K562 (cell line): ENCODE data around the gene C2orf42. TPM values are rescaled to one million over a fixed set of nuclear protein-coding genes. Genes with fewer than 3 reads are reported as not detected.

ENCODE experiments used
- ATAC-seq: fragments of 200-7000 bp; cut with Tn5 transposase; 3 replicates; pipeline ENCODE4 v1.9.1; 2020; ENCODE audit warnings: moderate library complexity
- BruUV-seq: library from RNA; stranded (reverse); fragments of 400-500 nt; replicated peaks from 2 replicates; lab custom pipeline; 2021; lab: Mats Ljungman, UMichigan
- CTCF ChIA-PET: fragments of 300-600 bp; formaldehyde crosslinking; extraction: SDS; loops from one replicate; lab custom pipeline; 2021; ENCODE audit warnings: low intra/inter-chr PET ratio; lab: Yijun Ruan, JAX
- POLR2A ChIA-PET: fragments of 300-600, 350-650 bp; sonication (Branson Sonifier 250); formaldehyde crosslinking; extraction: SDS; loops from one replicate; lab custom pipeline; 2021; ENCODE audit warnings: antibody characterized with exemption, inconsistent platforms; lab: Yijun Ruan, JAX
- DNase-seq, 4 experiments: peaks; one replicate each; pipeline versions ENCODE4 v3.0.0 to v3.0.0-alpha.2; 2011 to 2018; ENCODE audit warnings: low spot score in 3 of 4, mixed read lengths in 3 of 4; ENCODE audit errors: extremely low read depth in 1 of 4
- FAIRE-seq: peaks from 2 replicates; lab custom pipeline; 2011; peaks lifted over from hg19 to GRCh38; lab: Jason Lieb, UNC
- H2AFZ ChIP-seq: 2 replicates; pipeline ENCODE4 v1.6.0; 2011; ENCODE audit warnings: low read depth, low read length, control low read depth, inconsistent platforms
- H3K27ac ChIP-seq: fragments of 200-600 bp; 3 replicates; pipeline ENCODE4 v1.8.0; 2011; ENCODE audit warnings: low read depth, mild to moderate bottlenecking, control low read depth, inconsistent platforms, low read length, moderate library complexity, mixed read lengths; ENCODE audit errors: extremely low read depth
- H3K27me3 ChIP-seq, 2 experiments: fragments of 300-600 bp in 1 of 2; 2 replicates in 1 of 2; 3 replicates in 1 of 2; pipeline versions ENCODE4 v1.6.0 to v1.8.0; 2011; ENCODE audit warnings: inconsistent platforms in 2 of 2, low read length in 2 of 2, mild to moderate bottlenecking in 1 of 2, mixed read lengths in 1 of 2, moderate library complexity in 1 of 2; ENCODE audit not compliant: control insufficient read depth in 2 of 2, insufficient read depth in 2 of 2
- H3K36me3 ChIP-seq: fragments of 300-600 bp; 3 replicates; pipeline ENCODE4 v1.8.0; 2011; ENCODE audit warnings: mild to moderate bottlenecking, low read length, inconsistent platforms; ENCODE audit not compliant: control insufficient read depth, insufficient read depth
- H3K4me1 ChIP-seq, 2 experiments: fragments of 200-600 bp in 1 of 2; replicated peaks in 1 of 2; 2 replicates in 1 of 2; 3 replicates in 1 of 2; pipeline versions ENCODE4 v1.5.1 to v1.8.0; 2011; ENCODE audit warnings: inconsistent platforms in 2 of 2, low read length in 2 of 2, mild to moderate bottlenecking in 1 of 2, mixed read lengths in 1 of 2, moderate library complexity in 1 of 2; ENCODE audit not compliant: control insufficient read depth in 2 of 2, insufficient read depth in 2 of 2
- H3K4me2 ChIP-seq: 2 replicates; pipeline ENCODE4 v1.6.1; 2011; ENCODE audit warnings: low read length, control low read depth, inconsistent platforms, mixed read lengths; ENCODE audit not compliant: insufficient read depth
- H3K4me3 ChIP-seq: fragments of 200-600 bp; sonication (generic), shearing (Covaris generic); 2 replicates; pipeline ENCODE4 v1.5.1; 2016; ENCODE audit warnings: control low read depth, inconsistent platforms
- H3K79me2 ChIP-seq: fragments of 200-600 bp; 3 replicates; pipeline ENCODE4 v1.8.0; 2011; ENCODE audit warnings: low read length, inconsistent platforms; ENCODE audit not compliant: control insufficient read depth, insufficient read depth
- H3K9ac ChIP-seq, 2 experiments: 2 replicates each; pipeline versions ENCODE4 v1.6.0 to v1.6.1; 2011; ENCODE audit warnings: low read depth in 2 of 2, low read length in 2 of 2, control low read depth in 1 of 2, inconsistent platforms in 1 of 2, mild to moderate bottlenecking in 1 of 2, mixed read lengths in 1 of 2; ENCODE audit not compliant: insufficient read depth in 1 of 2
- H3K9me1 ChIP-seq: one replicate; pipeline ENCODE4 v1.6.0; 2011; ENCODE audit warnings: inconsistent platforms, mild to moderate bottlenecking, low read length, moderate library complexity; ENCODE audit not compliant: control insufficient read depth, insufficient read depth
- H3K9me3 ChIP-seq: replicated peaks from 2 replicates; pipeline ENCODE4 v1.5.1; 2011; ENCODE audit warnings: low read depth, low read length, inconsistent platforms; ENCODE audit not compliant: control insufficient read depth, insufficient read depth
- H4K20me1 ChIP-seq: replicated peaks from 2 replicates; pipeline ENCODE4 v1.6.1; 2011; ENCODE audit warnings: low read length, inconsistent platforms, mixed read lengths; ENCODE audit not compliant: control insufficient read depth, insufficient read depth
- BCL6 ChIP-seq: fragments of 250-450 bp; sonication (Bioruptor Pico); IDR thresholded peaks from 2 replicates; pipeline ENCODE4 v1.4.0; 2020
- EGR1 ChIP-seq: fragments of 450-650 bp; conservative IDR thresholded peaks from 2 replicates; pipeline ENCODE4 v1.6.1; 2017; ENCODE audit warnings: mild to moderate bottlenecking
- FOXA1 ChIP-seq: fragments of 450-650 bp; IDR thresholded peaks from 2 replicates; pipeline ENCODE4 v1.6.1; 2016; ENCODE audit warnings: mild to moderate bottlenecking, borderline replicate concordance
- FOXJ3 ChIP-seq: sonication (generic); formaldehyde crosslinking; IDR thresholded peaks from 2 replicates; pipeline ENCODE4 v1.4.0; 2020; ENCODE audit warnings: mild to moderate bottlenecking, missing genetic modification reagents
- GATAD2A ChIP-seq: fragments of 450-650 bp; IDR thresholded peaks from 2 replicates; pipeline ENCODE4 v1.6.1; 2017
- MED1 ChIP-seq: sonication (generic); formaldehyde crosslinking; IDR thresholded peaks from 2 replicates; pipeline ENCODE4 v1.8.1; 2023; ENCODE audit warnings: missing genetic modification reagents, borderline replicate concordance
- MYC ChIP-seq, 2 experiments: fragments of 250-450 bp in 1 of 2; sonication (Bioruptor Pico) in 1 of 2; IDR thresholded peaks; 2 replicates each; pipeline versions ENCODE4 v1.5.1 to v1.6.1; 2012 to 2021; ENCODE audit warnings: low read depth in 2 of 2, borderline replicate concordance in 1 of 2, improper control_type of control experiment in 1 of 2, low read length in 1 of 2, mild to moderate bottlenecking in 1 of 2, moderate library complexity in 1 of 2
- POLR2A ChIP-seq: fragments of 450-650 bp; conservative IDR thresholded peaks from 2 replicates; pipeline ENCODE4 v1.6.1; 2016
- POLR2B ChIP-seq: fragments of 450-650 bp; IDR thresholded peaks from 2 replicates; pipeline ENCODE4 v1.6.1; 2018; ENCODE audit warnings: low read depth; ENCODE audit not compliant: partially characterized antibody
- POLR2H ChIP-seq: IDR thresholded peaks from 2 replicates; pipeline ENCODE4 v1.6.1; 2016; ENCODE audit warnings: missing genetic modification characterization, low read depth, mild to moderate bottlenecking, control low read depth, missing compliant biosample characterization, moderate library complexity
- PTRF ChIP-seq: fragments of 450-650 bp; IDR thresholded peaks from 2 replicates; pipeline ENCODE4 v1.6.1; 2016; ENCODE audit warnings: mild to moderate bottlenecking, missing genetic modification characterization, missing compliant biosample characterization
- SMARCB1 ChIP-seq: IDR thresholded peaks from 2 replicates; pipeline ENCODE4 v1.6.1; 2011; ENCODE audit warnings: improper control_type of control experiment, low read depth; ENCODE audit not compliant: insufficient read length
- SRSF3 ChIP-seq: fragments of 200-400 bp; formaldehyde crosslinking; IDR thresholded peaks from 2 replicates; pipeline ENCODE4 v1.6.1; 2016; ENCODE audit warnings: mild to moderate bottlenecking, low read length, moderate library complexity; ENCODE audit not compliant: insufficient read depth
- TCFL5 ChIP-seq: fragments of 250-450 bp; sonication (Bioruptor Pico); conservative IDR thresholded peaks from 2 replicates; pipeline ENCODE4 v1.6.1; 2021; ENCODE audit warnings: mild to moderate bottlenecking, moderate library complexity, matching md5 sums
- U2AF2 ChIP-seq: fragments of 200-400 bp; formaldehyde crosslinking; optimal IDR thresholded peaks from 2 replicates; pipeline ENCODE3; 2017; ENCODE audit warnings: low read depth, mild to moderate bottlenecking, low read length
- ZNF175 ChIP-seq: fragments of 200-800 bp; sonication (Bioruptor generic); IDR thresholded peaks from 2 replicates; pipeline ENCODE4 v1.6.1; 2016; ENCODE audit warnings: low read depth, mild to moderate bottlenecking, missing genetic modification characterization, missing compliant biosample characterization
- ZNF24 ChIP-seq: fragments of 450-650 bp; IDR thresholded peaks from 2 replicates; pipeline ENCODE4 v1.6.1; 2016
- ZNF354B ChIP-seq: fragments of 250-450 bp; sonication (Bioruptor Pico); IDR thresholded peaks from 2 replicates; pipeline ENCODE4 v1.4.0; 2020
- WGBS: fragments of 100-300 bp; shearing (Covaris generic); methylation state at CpG from one replicate; pipeline ENCODE4 v1.1.6; 2016; ENCODE audit warnings: low coverage, mixed read lengths; ENCODE audit not compliant: insufficient coverage; ENCODE audit errors: missing lambda C conversion rate; 5-methylcytosine and 5-hydroxymethylcytosine counted together
- in situ Hi-C: fragments of 300-500 bp; cut with MboI; formaldehyde crosslinking; loops from 4 replicates; pipeline ENCODE4 v1.15.0; 2018; ENCODE audit warnings: inconsistent platforms, mixed read lengths
- intact Hi-C: fragments of 100-400 bp; cut with micrococcal nuclease; formaldehyde crosslinking; loops from 2 replicates; pipeline ENCODE4 v1.14.2; 2022
- polyA plus RNA-seq, 8 experiments: library from polyadenylated mRNA; depleted of rRNA in 4 of 8; stranded (reverse) in 5 of 8; unstranded in 3 of 8; fragments of >200 nt; fragmentation: Nextera tagmentation in 2 of 8; fragmentation: Illumina TruSeq in 1 of 8; extraction: Ambion mirVana in 2 of 8; extraction: Trizol in 1 of 8; gene quantifications; 2 replicates each; pipeline versions ENCODE4 v1.2.1 to v1.2.3, GENCODE V29; 2011 to 2014; ENCODE audit warnings: inconsistent platforms in 1 of 8, missing spikeins in 1 of 8
- total RNA-seq, 7 experiments: library from RNA; depleted of rRNA in 6 of 7; stranded (reverse); fragments of >200 nt in 6 of 7; fragmentation: Illumina TruSeq in 2 of 7; extraction: Trizol in 2 of 7; gene quantifications; 2 replicates each; pipeline versions ENCODE4 v1.2.1 to v1.2.3, GENCODE V29; 2011 to 2021; ENCODE audit warnings: low replicate concordance in 1 of 7
- TF ChIP-seq, protein P1 (sequence below): fragments of 200-800 bp; sonication (Bioruptor generic); IDR thresholded peaks from 2 replicates; pipeline ENCODE4 v1.6.1; 2017; ENCODE audit warnings: missing genetic modification characterization, missing compliant biosample characterization
- TF ChIP-seq, protein P2 (sequence below): fragments of 250-450 bp; sonication (Bioruptor Pico); IDR thresholded peaks from 2 replicates; pipeline ENCODE4 v1.9.0; 2021; ENCODE audit warnings: mild to moderate bottlenecking
- TF ChIP-seq, protein P3 (sequence below): fragments of 250-450 bp; sonication (Bioruptor Pico); IDR thresholded peaks from 2 replicates; pipeline ENCODE4 v1.8.0; 2022; ENCODE audit warnings: moderate library complexity, mild to moderate bottlenecking, inconsistent platforms

C2orf42 gene
- total and polyA plus RNA-seq, 9 of the 15 experiments (the other 6 are each of a cell fraction or from before 2014, with no cell fraction given), result 4.6 to 10.9 (median 7.5) TPM

DNA sequence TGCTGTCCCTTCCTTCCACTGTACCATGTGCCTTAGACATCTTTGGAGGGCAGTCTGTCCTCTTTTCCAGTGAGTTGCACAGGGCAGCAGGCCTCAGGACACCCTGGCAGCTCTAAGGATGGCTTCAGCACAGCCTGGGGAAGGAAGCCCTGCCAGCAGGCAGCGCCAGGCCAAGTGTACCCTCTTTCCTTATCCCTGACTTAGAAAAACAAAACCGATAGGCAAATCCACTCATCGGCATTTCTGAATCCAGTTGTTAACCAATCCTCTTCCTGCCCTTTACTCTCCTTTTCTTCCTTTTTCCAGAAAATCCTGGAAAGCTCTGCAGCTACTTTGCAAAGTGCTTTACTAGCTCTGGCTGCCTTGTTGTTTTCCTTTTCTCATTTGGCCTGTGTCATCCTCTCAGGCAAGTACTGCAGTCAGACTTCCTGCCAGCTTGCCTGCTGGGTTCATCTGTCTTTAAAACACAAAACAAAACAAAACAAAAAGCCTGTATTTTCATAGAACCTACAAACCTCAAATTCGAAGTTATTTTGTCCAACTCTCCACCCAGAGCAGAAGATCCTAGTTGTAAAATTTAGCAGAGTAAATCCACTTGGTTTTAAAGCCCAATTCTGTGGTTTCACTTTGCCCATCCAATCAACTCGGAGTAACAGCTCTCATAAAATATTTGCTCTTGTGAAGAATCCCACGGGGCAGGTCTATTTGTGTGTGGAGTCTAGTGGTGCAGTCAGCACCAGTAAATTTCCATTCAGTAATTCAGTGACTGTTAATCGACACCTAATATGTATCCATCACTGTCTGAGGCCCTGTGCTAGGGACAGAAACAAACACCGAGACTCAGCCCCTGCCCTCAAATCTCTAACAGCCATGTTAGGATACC is 58.3 kb downstream of the C2orf42 start:
- 13% methylated on average over 8 of the region's 8 CpGs for WGBS
- intact Hi-C loops, result loop anchor here (2.0 kb wide), 1 partner anchor 24 kb away; no protein-coding TSS in a partner anchor
- peak overlapping the region; percentile 95 for H3K27ac ChIP-seq
- ATAC-seq (peak; percentile 47), DNase-seq (peak in 1 of 4 experiments; percentile 64), FAIRE-seq (peak; percentile 35)
- peaks cover 33 to 62% of the 10 kb centered on the region in 2 experiments for H3K4me1 ChIP-seq
- ChIA-PET POLR2A (interaction anchor here (0.7 to 6.0 kb wide), 12 partner anchors 8 to 219 kb away, joined by 3 to 74 read pairs (median 7); partner anchors contain the start of genes MXD1, PCBP1 and SNRPG), CTCF (no interaction called here)
- H3K4me2 ChIP-seq, result peak overlapping the region; percentile 77
- peak overlapping the region; percentile 2; the same call in 1 of the 2 replicates for H3K4me3 ChIP-seq
- in situ Hi-C loops, result loop anchor here (10.0 kb wide), 1 partner anchor 408 kb away; no protein-coding TSS in a partner anchor
- peak overlapping the region; percentile 78 to 92 for H3K9ac ChIP-seq
- no peaks in the 10 kb centered on the region for H3K9me1 ChIP-seq
- peak overlapping the region; percentile 90 for H2AFZ ChIP-seq
- H3K36me3 ChIP-seq, result no peaks in the 10 kb centered on the region
- H3K27me3 ChIP-seq, result no peaks in the 10 kb centered on the region
- H3K9me3 ChIP-seq, result no peaks in the 10 kb centered on the region
- no peaks in the 10 kb centered on the region for H3K79me2 ChIP-seq
- no peaks in the 10 kb centered on the region for H4K20me1 ChIP-seq
- BruUV-seq, result no TSS peak
- TF ChIP-seq ZNF175 (CRISPR knock-in tag) (peak; percentile 64; the same call in 1 of the 2 replicates), GATAD2A (0 out of 2 replicates have a peak, but pooled peaks have one; percentile 30), FOXA1 (no peak), SRSF3 (no peak), POLR2B (peak; percentile 39), BCL6 (peak; percentile 14; the same call in 1 of the 2 replicates), U2AF2 (no peak), MED1 (CRISPR knock-in tag) (no peak), PTRF (tag) (no peak; the same call in 1 of the 2 replicates), FOXJ3 (no peak), ZNF354B (CRISPR knock-in tag) (no peak), POLR2A (peak; percentile 62), ZNF24 (no peak), POLR2H (tag) (0 out of 2 replicates have a peak, but pooled peaks have one; percentile 34), EGR1 (no peak), TCFL5 (no peak), MYC (IDR thresholded peaks at IDR 0.05; ENCODE audit: low read depth, low read length) (0 out of 2 replicates have a peak, but pooled peaks have one; percentile 8), MYC (CRISPR knock-in tag; IDR thresholded peaks at IDR 0.05; ENCODE audit: borderline replicate concordance, low read depth) (no peak), SMARCB1 (peak; percentile 31)
- TF ChIP-seq, protein P1, sequence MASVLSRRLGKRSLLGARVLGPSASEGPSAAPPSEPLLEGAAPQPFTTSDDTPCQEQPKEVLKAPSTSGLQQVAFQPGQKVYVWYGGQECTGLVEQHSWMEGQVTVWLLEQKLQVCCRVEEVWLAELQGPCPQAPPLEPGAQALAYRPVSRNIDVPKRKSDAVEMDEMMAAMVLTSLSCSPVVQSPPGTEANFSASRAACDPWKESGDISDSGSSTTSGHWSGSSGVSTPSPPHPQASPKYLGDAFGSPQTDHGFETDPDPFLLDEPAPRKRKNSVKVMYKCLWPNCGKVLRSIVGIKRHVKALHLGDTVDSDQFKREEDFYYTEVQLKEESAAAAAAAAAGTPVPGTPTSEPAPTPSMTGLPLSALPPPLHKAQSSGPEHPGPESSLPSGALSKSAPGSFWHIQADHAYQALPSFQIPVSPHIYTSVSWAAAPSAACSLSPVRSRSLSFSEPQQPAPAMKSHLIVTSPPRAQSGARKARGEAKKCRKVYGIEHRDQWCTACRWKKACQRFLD (CRISPR knock-in tag), result 0 out of 2 replicates have a peak, but pooled peaks have one; percentile 57
- TF ChIP-seq, protein P2, sequence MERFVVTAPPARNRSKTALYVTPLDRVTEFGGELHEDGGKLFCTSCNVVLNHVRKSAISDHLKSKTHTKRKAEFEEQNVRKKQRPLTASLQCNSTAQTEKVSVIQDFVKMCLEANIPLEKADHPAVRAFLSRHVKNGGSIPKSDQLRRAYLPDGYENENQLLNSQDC, result no peak
- TF ChIP-seq, protein P3, sequence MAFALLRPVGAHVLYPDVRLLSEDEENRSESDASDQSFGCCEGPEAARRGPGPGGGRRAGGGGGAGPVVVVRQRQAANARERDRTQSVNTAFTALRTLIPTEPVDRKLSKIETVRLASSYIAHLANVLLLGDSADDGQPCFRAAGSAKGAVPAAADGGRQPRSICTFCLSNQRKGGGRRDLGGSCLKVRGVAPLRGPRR (CRISPR knock-in tag), result no peak
